ENCODE results near the gene ZGPAT.

Gene ZGPAT

GRCh38 chr20:63696306-63696627 is 11.6 kb upstream of the ZGPAT start:
- Histone ChIP-seq H3K27me3 (ENCODE audit: control insufficient read depth in 3 of 3, insufficient read depth in 3 of 3, low read depth in 1 of 3, low read length in 3 of 3) (no peaks in the 10 kb centered on the region), H2BK12ac (ENCODE audit: low read length) (no peak overlapping the region), H3K79me1 (ENCODE audit: low read depth, low read length) (peaks cover 6% of the 10 kb centered on the region), H3K18ac (ENCODE audit: low read length) (peak overlapping the region; percentile 94), H2AK5ac (ENCODE audit: low read depth, low read length) (peak overlapping the region; percentile 40), H4K8ac (ENCODE audit: low read depth, low read length) (no peak overlapping the region), H2BK120ac (ENCODE audit: low read depth, low read length) (no peak overlapping the region), H3K4me2 (ENCODE audit: insufficient read depth, low read length, poor library complexity, severe bottlenecking) (no peak overlapping the region), H2BK15ac (ENCODE audit: low read length) (no peak overlapping the region), H3K4me3 (ENCODE audit: low read length in 2 of 2) (no peak overlapping the region), H2AFZ (ENCODE audit: low read length) (no peak overlapping the region), H3K27ac (replicated peaks; ENCODE audit: low read length) (no peak overlapping the region), H3K4ac (ENCODE audit: low read length) (no peak overlapping the region), H3K4me1 (ENCODE audit: control insufficient read depth in 2 of 2, insufficient read depth in 1 of 2, low read depth in 1 of 2, low read length in 2 of 2) (peaks cover 7 to 14% of the 10 kb centered on the region in 2 donors), H3K9me3 (replicated peaks in 1 of 2; ENCODE audit: control insufficient read depth in 2 of 2, insufficient read depth in 1 of 2, low read depth in 1 of 2, low read length in 2 of 2) (peaks cover 0 to 2% of the 10 kb centered on the region in 2 donors), H3K9ac (ENCODE audit: low read depth, low read length, poor library complexity) (peak overlapping the region; percentile 91), H3K36me3 (replicated peaks in 1 of 2; ENCODE audit: control insufficient read depth in 2 of 2, insufficient read depth in 2 of 2, low read length in 2 of 2) (peaks cover 0 to 47% of the 10 kb centered on the region in 2 donors), H2BK5ac (ENCODE audit: low read length) (no peak overlapping the region), H3K14ac (ENCODE audit: low read length) (no peak overlapping the region), H4K91ac (ENCODE audit: low read depth, low read length, poor library complexity) (peak overlapping the region; percentile 53), H3K23ac (ENCODE audit: low read depth, low read length, poor library complexity) (peak overlapping the region; percentile 100)
- WGBS, 2 donors (ENCODE audit: extremely low coverage in 2 of 2, insufficient read length in 2 of 2, insufficient replicate concordance in 1 of 2) = no CpG with 5 or more reads among the region's 6 CpGs
- DNase-seq (ENCODE audit: low spot score) = no peak

GRCh38 chr20:63696628-63697356 is 11.0 kb upstream of the ZGPAT start, which contains the start of gene TNFRSF6B:
TNFRSF6B (plus strand) TSS chr20:63696652; CDS start chr20:63696768, 116 bp downstream.
- Histone ChIP-seq H2BK12ac (ENCODE audit: low read length) (peak within 1 kb of the TSS; percentile 84), H2AFZ (ENCODE audit: low read length) (no peak within 1 kb of the TSS), H3K23ac (ENCODE audit: low read depth, low read length, poor library complexity) (peak within 1 kb of the TSS; percentile 100), H2BK15ac (ENCODE audit: low read length) (peak within 1 kb of the TSS; percentile 67), H3K9me3 (replicated peaks in 1 of 2; ENCODE audit: control insufficient read depth in 2 of 2, insufficient read depth in 1 of 2, low read depth in 1 of 2, low read length in 2 of 2) (peaks cover 0 to 2% of the 10 kb centered on the region in 2 donors), H3K18ac (ENCODE audit: low read length) (peak within 1 kb of the TSS; percentile 94), H2AK5ac (ENCODE audit: low read depth, low read length) (peak within 1 kb of the TSS; percentile 96), H3K27ac (replicated peaks; ENCODE audit: low read length) (no peak within 1 kb of the TSS), H4K91ac (ENCODE audit: low read depth, low read length, poor library complexity) (peak within 1 kb of the TSS; percentile 53), H2BK5ac (ENCODE audit: low read length) (no peak within 1 kb of the TSS), H3K9ac (ENCODE audit: low read depth, low read length, poor library complexity) (peak within 1 kb of the TSS; percentile 91), H3K4me2 (ENCODE audit: insufficient read depth, low read length, poor library complexity, severe bottlenecking) (peak within 1 kb of the TSS; percentile 52), H3K27me3 (ENCODE audit: control insufficient read depth in 3 of 3, insufficient read depth in 3 of 3, low read depth in 1 of 3, low read length in 3 of 3) (no peaks in the 10 kb centered on the region), H3K79me1 (ENCODE audit: low read depth, low read length) (peaks cover 6% of the 10 kb centered on the region), H2BK120ac (ENCODE audit: low read depth, low read length) (no peak within 1 kb of the TSS), H3K4me1 (ENCODE audit: control insufficient read depth in 2 of 2, insufficient read depth in 1 of 2, low read depth in 1 of 2, low read length in 2 of 2) (peaks cover 7 to 14% of the 10 kb centered on the region in 2 donors), H3K14ac (ENCODE audit: low read length) (peak within 1 kb of the TSS; percentile 98), H3K4me3 (ENCODE audit: low read length in 2 of 2) (peak within 1 kb of the TSS in 1 of 2 donors; percentile 60), H3K4ac (ENCODE audit: low read length) (peak within 1 kb of the TSS; percentile 98), H4K8ac (ENCODE audit: low read depth, low read length) (peak within 1 kb of the TSS; percentile 48), H3K36me3 (replicated peaks in 1 of 2; ENCODE audit: control insufficient read depth in 2 of 2, insufficient read depth in 2 of 2, low read length in 2 of 2) (peaks cover 0 to 42% of the 10 kb centered on the region in 2 donors)
- no CpG with 5 or more reads among the region's 52 CpGs for WGBS, 2 donors (ENCODE audit: extremely low coverage in 2 of 2, insufficient read length in 2 of 2, insufficient replicate concordance in 1 of 2)
- no peak for DNase-seq (ENCODE audit: low spot score)

- H3K4ac ChIP-seq (ENCODE audit: low read length) = no peak overlapping the region
- no peak overlapping the region for H3K4me2 ChIP-seq (ENCODE audit: insufficient read depth, low read length, poor library complexity, severe bottlenecking)
- no peak overlapping the region for H3K27ac ChIP-seq (replicated peaks; ENCODE audit: low read length)
- peak overlapping the region; percentile 58 for H2BK12ac ChIP-seq (ENCODE audit: low read length)
- peak overlapping the region; percentile 48 for H4K8ac ChIP-seq (ENCODE audit: low read depth, low read length)
- H3K36me3 ChIP-seq (replicated peaks in 1 of 2; ENCODE audit: control insufficient read depth in 2 of 2, insufficient read depth in 2 of 2, low read length in 2 of 2) = peaks cover 0 to 44% of the 10 kb centered on the region in 2 donors
- peaks cover 7 to 14% of the 10 kb centered on the region in 2 donors for H3K4me1 ChIP-seq (ENCODE audit: control insufficient read depth in 2 of 2, insufficient read depth in 1 of 2, low read depth in 1 of 2, low read length in 2 of 2)
- H2BK15ac ChIP-seq (ENCODE audit: low read length) = no peak overlapping the region
- peaks cover 6% of the 10 kb centered on the region for H3K79me1 ChIP-seq (ENCODE audit: low read depth, low read length)
- WGBS, 2 donors (ENCODE audit: extremely low coverage in 2 of 2, insufficient read length in 2 of 2, insufficient replicate concordance in 1 of 2) = no CpG with 5 or more reads among the region's 7 CpGs
- H2AFZ ChIP-seq (ENCODE audit: low read length) = no peak overlapping the region
- H3K14ac ChIP-seq (ENCODE audit: low read length) = peak overlapping the region; percentile 67
- H2BK5ac ChIP-seq (ENCODE audit: low read length) = no peak overlapping the region
- H3K23ac ChIP-seq (ENCODE audit: low read depth, low read length, poor library complexity) = peak overlapping the region; percentile 100
- H2AK5ac ChIP-seq (ENCODE audit: low read depth, low read length) = peak overlapping the region; percentile 96
- H3K18ac ChIP-seq (ENCODE audit: low read length) = peak overlapping the region; percentile 94
- DNase-seq (ENCODE audit: low spot score) = no peak
- H3K9me3 ChIP-seq (replicated peaks in 1 of 2; ENCODE audit: control insufficient read depth in 2 of 2, insufficient read depth in 1 of 2, low read depth in 1 of 2, low read length in 2 of 2) = peaks cover 0 to 2% of the 10 kb centered on the region in 2 donors
- peak overlapping the region; percentile 50 for H3K9ac ChIP-seq (ENCODE audit: low read depth, low read length, poor library complexity)
- no peak overlapping the region for H2BK120ac ChIP-seq (ENCODE audit: low read depth, low read length)
- peak overlapping the region in 1 of 2 donors; percentile 31 for H3K4me3 ChIP-seq (ENCODE audit: low read length in 2 of 2)
- no peaks in the 10 kb centered on the region for H3K27me3 ChIP-seq (ENCODE audit: control insufficient read depth in 3 of 3, insufficient read depth in 3 of 3, low read depth in 1 of 3, low read length in 3 of 3)
- H4K91ac ChIP-seq (ENCODE audit: low read depth, low read length, poor library complexity) = no peak overlapping the region
Observed at GRCh38 chr20:63697357-63697867, 10.4 kb upstream of the ZGPAT start.

GRCh38 chr20:63697868-63698545 is 9.8 kb upstream of the ZGPAT start:
- peak overlapping the region; percentile 50 for H3K9ac ChIP-seq (ENCODE audit: low read depth, low read length, poor library complexity)
- no peak overlapping the region for H2AK5ac ChIP-seq (ENCODE audit: low read depth, low read length)
- H3K4me2 ChIP-seq (ENCODE audit: insufficient read depth, low read length, poor library complexity, severe bottlenecking) = no peak overlapping the region
- H3K79me1 ChIP-seq (ENCODE audit: low read depth, low read length) = peaks cover 6% of the 10 kb centered on the region
- peak overlapping the region; percentile 58 for H2BK12ac ChIP-seq (ENCODE audit: low read length)
- H3K4me1 ChIP-seq (ENCODE audit: control insufficient read depth in 2 of 2, insufficient read depth in 1 of 2, low read depth in 1 of 2, low read length in 2 of 2) = peaks cover 7 to 14% of the 10 kb centered on the region in 2 donors
- no peak overlapping the region for H3K27ac ChIP-seq (replicated peaks; ENCODE audit: low read length)
- no peak overlapping the region for H2AFZ ChIP-seq (ENCODE audit: low read length)
- no peak overlapping the region for H3K4ac ChIP-seq (ENCODE audit: low read length)
- no peak overlapping the region for H2BK5ac ChIP-seq (ENCODE audit: low read length)
- no peak overlapping the region for H4K91ac ChIP-seq (ENCODE audit: low read depth, low read length, poor library complexity)
- H3K18ac ChIP-seq (ENCODE audit: low read length) = no peak overlapping the region
- H3K9me3 ChIP-seq (replicated peaks in 1 of 2; ENCODE audit: control insufficient read depth in 2 of 2, insufficient read depth in 1 of 2, low read depth in 1 of 2, low read length in 2 of 2) = peaks cover 0 to 2% of the 10 kb centered on the region in 2 donors
- no peak overlapping the region for H4K8ac ChIP-seq (ENCODE audit: low read depth, low read length)
- no CpG with 5 or more reads among the region's 40 CpGs for WGBS, 2 donors (ENCODE audit: extremely low coverage in 2 of 2, insufficient read length in 2 of 2, insufficient replicate concordance in 1 of 2)
- peak overlapping the region; percentile 21 for H3K14ac ChIP-seq (ENCODE audit: low read length)
- no peaks in the 10 kb centered on the region for H3K27me3 ChIP-seq (ENCODE audit: control insufficient read depth in 3 of 3, insufficient read depth in 3 of 3, low read depth in 1 of 3, low read length in 3 of 3)
- no peak overlapping the region for H2BK15ac ChIP-seq (ENCODE audit: low read length)
- H3K36me3 ChIP-seq (replicated peaks in 1 of 2; ENCODE audit: control insufficient read depth in 2 of 2, insufficient read depth in 2 of 2, low read length in 2 of 2) = peaks cover 0 to 44% of the 10 kb centered on the region in 2 donors
- no peak overlapping the region for H3K4me3 ChIP-seq (ENCODE audit: low read length in 2 of 2)
- peak overlapping the region; percentile 85 for H3K23ac ChIP-seq (ENCODE audit: low read depth, low read length, poor library complexity)
- no peak for DNase-seq (ENCODE audit: low spot score)
- no peak overlapping the region for H2BK120ac ChIP-seq (ENCODE audit: low read depth, low read length)

All from neuronal stem cell (in vitro differentiated cells).